ENCODE results near the gene DYNC2LI1.

DNA sequence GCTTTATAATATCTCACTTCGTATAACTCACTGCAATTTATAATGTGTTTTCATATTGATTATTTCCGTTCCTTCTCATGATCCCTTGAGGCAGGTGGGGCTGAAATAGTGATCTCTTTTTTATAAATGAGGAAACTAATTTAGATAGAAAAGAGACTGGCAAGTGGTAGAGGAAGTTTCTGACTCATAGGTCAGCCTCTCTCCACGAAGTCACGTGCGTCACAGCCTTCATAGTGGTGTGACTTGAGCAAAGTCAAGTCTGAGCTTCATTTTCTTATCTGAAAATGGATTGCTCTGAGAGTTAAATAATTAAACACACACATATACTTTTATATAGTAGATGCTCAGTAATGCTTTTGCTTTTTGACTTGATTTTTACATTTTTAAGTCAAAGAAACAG is 44.9 kb downstream of the DYNC2LI1 start:
- no peak for TF ChIP-seq POLR2AphosphoS5 (IDR thresholded peaks at IDR 0.05; ENCODE audit: low read depth, low read length)
- TF ChIP-seq, protein P1, sequence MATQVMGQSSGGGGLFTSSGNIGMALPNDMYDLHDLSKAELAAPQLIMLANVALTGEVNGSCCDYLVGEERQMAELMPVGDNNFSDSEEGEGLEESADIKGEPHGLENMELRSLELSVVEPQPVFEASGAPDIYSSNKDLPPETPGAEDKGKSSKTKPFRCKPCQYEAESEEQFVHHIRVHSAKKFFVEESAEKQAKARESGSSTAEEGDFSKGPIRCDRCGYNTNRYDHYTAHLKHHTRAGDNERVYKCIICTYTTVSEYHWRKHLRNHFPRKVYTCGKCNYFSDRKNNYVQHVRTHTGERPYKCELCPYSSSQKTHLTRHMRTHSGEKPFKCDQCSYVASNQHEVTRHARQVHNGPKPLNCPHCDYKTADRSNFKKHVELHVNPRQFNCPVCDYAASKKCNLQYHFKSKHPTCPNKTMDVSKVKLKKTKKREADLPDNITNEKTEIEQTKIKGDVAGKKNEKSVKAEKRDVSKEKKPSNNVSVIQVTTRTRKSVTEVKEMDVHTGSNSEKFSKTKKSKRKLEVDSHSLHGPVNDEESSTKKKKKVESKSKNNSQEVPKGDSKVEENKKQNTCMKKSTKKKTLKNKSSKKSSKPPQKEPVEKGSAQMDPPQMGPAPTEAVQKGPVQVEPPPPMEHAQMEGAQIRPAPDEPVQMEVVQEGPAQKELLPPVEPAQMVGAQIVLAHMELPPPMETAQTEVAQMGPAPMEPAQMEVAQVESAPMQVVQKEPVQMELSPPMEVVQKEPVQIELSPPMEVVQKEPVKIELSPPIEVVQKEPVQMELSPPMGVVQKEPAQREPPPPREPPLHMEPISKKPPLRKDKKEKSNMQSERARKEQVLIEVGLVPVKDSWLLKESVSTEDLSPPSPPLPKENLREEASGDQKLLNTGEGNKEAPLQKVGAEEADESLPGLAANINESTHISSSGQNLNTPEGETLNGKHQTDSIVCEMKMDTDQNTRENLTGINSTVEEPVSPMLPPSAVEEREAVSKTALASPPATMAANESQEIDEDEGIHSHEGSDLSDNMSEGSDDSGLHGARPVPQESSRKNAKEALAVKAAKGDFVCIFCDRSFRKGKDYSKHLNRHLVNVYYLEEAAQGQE (IDR thresholded peaks at IDR 0.05; ENCODE audit: insufficient read depth in 1 of 2, low read depth in 2 of 2, low read length in 2 of 2), result no peak

All from PFSK-1 (cell line).